Superior temporal gyrus (tissue), 1 donor: ENCODE data around the gene KCNK2.

ENCODE experiments used
- DNase-seq: peaks from one replicate; pipeline ENCODE4 v3.0.0-alpha.2; 2016; ENCODE audit errors: extremely low spot score

Gene KCNK2

GRCh38 chr1:215252164-215252563 lies 169.6 kb downstream of the KCNK2 start:
- DNase-seq = no peak

GRCh38 chr1:215256936-215257679 lies 174.6 kb downstream of the KCNK2 start:
- DNase-seq = no peak

- DNase-seq = no peak
These were observed 178.2 kb downstream of the KCNK2 start for GRCh38 chr1:215260711-215261110.

- DNase-seq = no peak
These were observed 179.6 kb downstream of the KCNK2 start for GRCh38 chr1:215262106-215262505.

GRCh38 chr1:215263636-215264035 lies 181.1 kb downstream of the KCNK2 start:
- DNase-seq = no peak

- DNase-seq = no peak
These were observed 182.1 kb downstream of the KCNK2 start for GRCh38 chr1:215264649-215265048.

GRCh38 chr1:215267495-215267894 lies 185.0 kb downstream of the KCNK2 start:
- DNase-seq = no peak

- no peak for DNase-seq
These were observed 187.4 kb downstream of the KCNK2 start for GRCh38 chr1:215269955-215270354.

- DNase-seq = no peak
These were observed 191.4 kb downstream of the KCNK2 start for GRCh38 chr1:215273838-215274516.

GRCh38 chr1:215276582-215276981 lies 194.0 kb downstream of the KCNK2 start:
- no peak for DNase-seq

GRCh38 chr1:215277532-215277931 lies 195.0 kb downstream of the KCNK2 start:
- DNase-seq = no peak

- DNase-seq = no peak
These were observed 197.1 kb downstream of the KCNK2 start for GRCh38 chr1:215279682-215280081.

GRCh38 chr1:215282557-215282956 lies 200.0 kb downstream of the KCNK2 start:
- no peak for DNase-seq

GRCh38 chr1:215285013-215285800 lies 202.7 kb downstream of the KCNK2 start:
- DNase-seq = no peak
